Astrocyte of the spinal cord (primary cell): Measurements from ENCODE around the gene TMEM30B.
"Not testable (repeated sequence)": the region's sequence is repeated elsewhere in the genome, so short reads cannot be mapped to it uniquely, and the experiment has no call there.

Experiments used
- DNase-seq: peaks from one replicate; pipeline ENCODE4 v3.0.0; 2011; ENCODE audit warnings: low read depth, low spot score
- H3K4me3 ChIP-seq: 2 replicates; pipeline ENCODE4 v1.5.1; 2011; ENCODE audit warnings: low read depth, mild to moderate bottlenecking, low read length, moderate library complexity
- CTCF ChIP-seq: IDR thresholded peaks from 2 replicates; pipeline ENCODE4 v1.5.1; 2012; ENCODE audit warnings: low read depth, mild to moderate bottlenecking, low read length, inconsistent platforms
- in situ Hi-C: cut with HindIII; loops from 2 replicates; pipeline ENCODE4 v1.10.0; 2017; ENCODE audit warnings: low sequenced_read_pairs

TMEM30B gene

GRCh38 chr14:61246721-61247120 is 34.4 kb downstream of the TMEM30B start:
- no peak for TF ChIP-seq CTCF
- no peak for DNase-seq
- in situ Hi-C loops, result no loop called here
- H3K4me3 ChIP-seq, result no peak overlapping the region

- TF ChIP-seq CTCF, result no peak
- in situ Hi-C loops, result no loop called here
- DNase-seq, result peak; percentile 8
- no peak overlapping the region for H3K4me3 ChIP-seq
These were observed 37.1 kb downstream of the TMEM30B start for GRCh38 chr14:61244009-61244408.

- no peak for TF ChIP-seq CTCF
- no peak overlapping the region for H3K4me3 ChIP-seq
- DNase-seq, result no peak
- in situ Hi-C loops, result no loop called here
These were observed 40.9 kb downstream of the TMEM30B start for GRCh38 chr14:61240206-61240605.

GRCh38 chr14:61239285-61239684 is 41.9 kb downstream of the TMEM30B start:
- in situ Hi-C loops, DNase-seq, H3K4me3 ChIP-seq: not testable (repeated sequence)

- in situ Hi-C loops, result no loop called here
- no peak for DNase-seq
- no peak for TF ChIP-seq CTCF
- H3K4me3 ChIP-seq, result no peak overlapping the region
These were observed 42.4 kb downstream of the TMEM30B start for GRCh38 chr14:61238611-61239245.

- in situ Hi-C loops, result no loop called here
- no peak for DNase-seq
- H3K4me3 ChIP-seq, result no peak overlapping the region
- TF ChIP-seq CTCF, result no peak
These were observed 46.8 kb downstream of the TMEM30B start for GRCh38 chr14:61234215-61234916.

- no peak for DNase-seq
- in situ Hi-C loops, result no loop called here
- TF ChIP-seq CTCF, result no peak
These were observed 47.6 kb downstream of the TMEM30B start for GRCh38 chr14:61233436-61233956.

More at GRCh38 chr14:61233436-61233956, 47.6 kb downstream of the TMEM30B start:
- H3K4me3 ChIP-seq, result no peak overlapping the region
